Mammary epithelial cell (primary cell): ENCODE data around the gene COMT.

Source experiments
- EZH2 ChIP-seq: IDR thresholded peaks from 2 replicates; pipeline ENCODE4 v1.6.1; 2012; ENCODE audit warnings: low read length, inconsistent platforms, borderline replicate concordance
- TF ChIP-seq, protein P1 (sequence below), 2 donors: IDR thresholded peaks in 1 of 2; conservative IDR thresholded peaks in 1 of 2; 2 replicates each; pipeline ENCODE4 v1.5.1; 2011 to 2012; ENCODE audit warnings: inconsistent platforms in 2 of 2, low read length in 2 of 2, mild to moderate bottlenecking in 2 of 2, control low read depth in 1 of 2, low read depth in 1 of 2; ENCODE audit not compliant: insufficient read depth in 1 of 2; ENCODE audit errors: extremely low read depth in 1 of 2

DNA sequence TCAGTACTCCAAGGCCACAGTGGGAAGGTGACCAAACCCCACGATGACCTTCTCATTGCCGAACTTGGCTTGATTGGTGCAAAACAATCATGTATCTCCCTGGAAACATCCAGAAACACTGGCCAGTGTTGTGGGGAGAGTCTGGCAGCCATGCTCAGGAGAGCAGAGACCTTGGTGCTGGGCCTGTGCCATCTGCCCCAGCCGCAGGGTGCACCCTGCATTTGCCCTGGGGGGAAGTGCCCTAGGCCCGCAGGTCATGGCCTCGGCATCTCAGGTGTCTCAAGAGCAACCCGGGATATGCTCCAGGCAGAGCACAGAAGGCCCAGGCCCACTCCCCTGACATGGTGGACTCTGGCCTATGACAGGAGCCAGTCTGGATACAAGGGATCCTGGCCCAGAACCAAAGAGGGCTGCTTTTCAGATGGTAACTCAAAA, 51.4 kb downstream of the COMT start:
- TF ChIP-seq EZH2 = no peak
- TF ChIP-seq, protein P1, sequence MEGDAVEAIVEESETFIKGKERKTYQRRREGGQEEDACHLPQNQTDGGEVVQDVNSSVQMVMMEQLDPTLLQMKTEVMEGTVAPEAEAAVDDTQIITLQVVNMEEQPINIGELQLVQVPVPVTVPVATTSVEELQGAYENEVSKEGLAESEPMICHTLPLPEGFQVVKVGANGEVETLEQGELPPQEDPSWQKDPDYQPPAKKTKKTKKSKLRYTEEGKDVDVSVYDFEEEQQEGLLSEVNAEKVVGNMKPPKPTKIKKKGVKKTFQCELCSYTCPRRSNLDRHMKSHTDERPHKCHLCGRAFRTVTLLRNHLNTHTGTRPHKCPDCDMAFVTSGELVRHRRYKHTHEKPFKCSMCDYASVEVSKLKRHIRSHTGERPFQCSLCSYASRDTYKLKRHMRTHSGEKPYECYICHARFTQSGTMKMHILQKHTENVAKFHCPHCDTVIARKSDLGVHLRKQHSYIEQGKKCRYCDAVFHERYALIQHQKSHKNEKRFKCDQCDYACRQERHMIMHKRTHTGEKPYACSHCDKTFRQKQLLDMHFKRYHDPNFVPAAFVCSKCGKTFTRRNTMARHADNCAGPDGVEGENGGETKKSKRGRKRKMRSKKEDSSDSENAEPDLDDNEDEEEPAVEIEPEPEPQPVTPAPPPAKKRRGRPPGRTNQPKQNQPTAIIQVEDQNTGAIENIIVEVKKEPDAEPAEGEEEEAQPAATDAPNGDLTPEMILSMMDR (conservative IDR thresholded peaks at IDR 0.05 in 1 of 2, IDR thresholded peaks at IDR 0.05 in 1 of 2; ENCODE audit: extremely low read depth in 1 of 2, insufficient read depth in 1 of 2, low read depth in 1 of 2, low read length in 2 of 2) = no peak
